Endometrium (tissue), 2 donors: ENCODE data around the gene FLT1.

ENCODE experiments used
- FAIRE-seq: peaks from 2 replicates; lab custom pipeline; 2012; peaks lifted over from hg19 to GRCh38; lab: Jason Lieb, UNC
- donor health status: control.
- donor health status: control.

FLT1 gene

GRCh38 chr13:28385362-28385761, 109.6 kb downstream of the FLT1 start:
- FAIRE-seq, result no peak

GRCh38 chr13:28384789-28385188, 110.1 kb downstream of the FLT1 start:
- FAIRE-seq, result no peak

GRCh38 chr13:28380319-28380718, 114.6 kb downstream of the FLT1 start:
- no peak for FAIRE-seq

- FAIRE-seq, result no peak
These were observed 115.4 kb downstream of the FLT1 start for GRCh38 chr13:28379371-28380083.

- FAIRE-seq, result no peak
These were observed 118.3 kb downstream of the FLT1 start for GRCh38 chr13:28376604-28377003.

- FAIRE-seq, result no peak
These were observed 119.5 kb downstream of the FLT1 start for GRCh38 chr13:28375250-28375930.

GRCh38 chr13:28373810-28374209, 121.1 kb downstream of the FLT1 start:
- no peak for FAIRE-seq

- no peak for FAIRE-seq
These were observed 124.5 kb downstream of the FLT1 start for GRCh38 chr13:28370448-28370847.

GRCh38 chr13:28358708-28359107, 136.2 kb downstream of the FLT1 start:
- FAIRE-seq, result no peak

GRCh38 chr13:28357911-28358433, 137.0 kb downstream of the FLT1 start:
- no peak for FAIRE-seq

- FAIRE-seq, result no peak
These were observed 137.6 kb downstream of the FLT1 start for GRCh38 chr13:28357247-28357825.

GRCh38 chr13:28356561-28357021, 138.3 kb downstream of the FLT1 start:
- no peak for FAIRE-seq

GRCh38 chr13:28355822-28356371, 139.0 kb downstream of the FLT1 start:
- no peak for FAIRE-seq

GRCh38 chr13:28355046-28355821, 139.7 kb downstream of the FLT1 start:
- FAIRE-seq, result no peak

GRCh38 chr13:28353679-28354078, 141.2 kb downstream of the FLT1 start:
- no peak for FAIRE-seq

GRCh38 chr13:28349907-28350654, 144.8 kb downstream of the FLT1 start:
- no peak for FAIRE-seq

- no peak for FAIRE-seq
These were observed 145.6 kb downstream of the FLT1 start for GRCh38 chr13:28349371-28349770.

- no peak for FAIRE-seq
These were observed 147.2 kb downstream of the FLT1 start for GRCh38 chr13:28347456-28348371.

GRCh38 chr13:28346154-28346553, 148.8 kb downstream of the FLT1 start:
- FAIRE-seq, result no peak

- FAIRE-seq, result no peak
These were observed 150.8 kb downstream of the FLT1 start for GRCh38 chr13:28344163-28344562.
